GM12878 (cell line): Measurements from ENCODE around the gene NUAK1. TPM values are rescaled to one million over a fixed set of nuclear protein-coding genes. Genes with fewer than 3 reads are reported as not detected.
"Not testable (repeated sequence)": the region's sequence is repeated elsewhere in the genome, so short reads cannot be mapped to it uniquely, and the experiment has no call there.

Source experiments
- ATAC-seq: fragments of 200-7000 bp; cut with Tn5 transposase; 3 replicates; pipeline ENCODE4 v1.9.1; 2020; ENCODE audit warnings: mild to moderate bottlenecking, moderate library complexity
- BruUV-seq: library from RNA; stranded (reverse); fragments of 400-500 nt; replicated peaks from 2 replicates; lab custom pipeline; 2021; lab: Mats Ljungman, UMichigan
- CTCF ChIA-PET: fragments of 300-600 bp; sonication (Branson Sonifier 250); formaldehyde crosslinking; extraction: SDS; loops from one replicate; lab custom pipeline; 2021; ENCODE audit warnings: inconsistent platforms; lab: Yijun Ruan, JAX
- POLR2A ChIA-PET: fragments of 350-600 bp; formaldehyde crosslinking; extraction: SDS; loops from one replicate; lab custom pipeline; 2021; ENCODE audit warnings: inconsistent platforms; lab: Charles Lee
- RAD21 ChIA-PET: fragments of 300-600 bp; sonication (Branson Sonifier 250); formaldehyde crosslinking; loops from one replicate; lab custom pipeline; 2023; ENCODE audit warnings: antibody characterized with exemption; ENCODE audit not compliant: unreplicated experiment; lab: Charles Lee
- SMC1A ChIA-PET: fragments of 300-600 bp; sonication (Branson Sonifier 250); formaldehyde crosslinking; loops from one replicate; lab custom pipeline; 2023; ENCODE audit not compliant: unreplicated experiment, uncharacterized antibody; lab: Charles Lee
- DNase-seq: peaks from one replicate; pipeline ENCODE4 v3.0.0-alpha.2; 2011; ENCODE audit warnings: low read depth, low spot score
- FAIRE-seq: peaks from 3 replicates; lab custom pipeline; 2011; peaks lifted over from hg19 to GRCh38; lab: Jason Lieb, UNC
- H2AFZ ChIP-seq: 2 replicates; pipeline ENCODE4 v1.6.0; 2011; ENCODE audit warnings: low read depth, low read length, control low read depth; ENCODE audit not compliant: control insufficient read depth
- H3K27ac ChIP-seq: 2 replicates; pipeline ENCODE4 v1.5.1; 2011; ENCODE audit warnings: control low read depth; ENCODE audit not compliant: control insufficient read depth, insufficient read depth
- H3K27me3 ChIP-seq, 2 experiments: replicated peaks in 1 of 2; 2 replicates each; pipeline versions ENCODE4 v1.6.0 to v1.6.1; 2011; ENCODE audit warnings: low read length in 1 of 2; ENCODE audit not compliant: control insufficient read depth in 2 of 2, insufficient read depth in 2 of 2
- H3K36me3 ChIP-seq, 2 experiments: 2 replicates each; pipeline ENCODE4 v1.5.1; 2011; ENCODE audit warnings: low read length in 1 of 2; ENCODE audit not compliant: control insufficient read depth in 2 of 2, insufficient read depth in 2 of 2
- H3K4me1 ChIP-seq: 2 replicates; pipeline ENCODE4 v1.6.1; 2011; ENCODE audit warnings: mild to moderate bottlenecking, low read length, moderate library complexity, mixed read lengths; ENCODE audit not compliant: control insufficient read depth, insufficient read depth
- H3K4me2 ChIP-seq: 2 replicates; pipeline ENCODE4 v1.6.0; 2011; ENCODE audit warnings: control low read depth; ENCODE audit not compliant: control insufficient read depth, insufficient read depth
- H3K4me3 ChIP-seq: fragments of 200-600 bp; sonication (generic); 2 replicates; pipeline ENCODE4 v1.5.1; 2016
- H3K79me2 ChIP-seq: 2 replicates; pipeline ENCODE4 v1.6.0; 2011; ENCODE audit warnings: low read length; ENCODE audit not compliant: control insufficient read depth, insufficient read depth
- H3K9ac ChIP-seq: 2 replicates; pipeline ENCODE4 v1.8.0; 2011; ENCODE audit warnings: low read length, control low read depth, mixed read lengths; ENCODE audit not compliant: control insufficient read depth, insufficient read depth
- H3K9me3 ChIP-seq: replicated peaks from 3 replicates; pipeline ENCODE4 v1.5.1; 2011; ENCODE audit warnings: mild to moderate bottlenecking, low read length; ENCODE audit not compliant: control insufficient read depth, insufficient read depth
- H4K20me1 ChIP-seq: 2 replicates; pipeline ENCODE4 v1.6.0; 2011; ENCODE audit not compliant: control insufficient read depth, insufficient read depth
- CBX3 ChIP-seq: fragments of 200-600 bp; sonication (generic); IDR thresholded peaks from 2 replicates; pipeline ENCODE4 v1.6.1; 2016; ENCODE audit warnings: low read depth, borderline replicate concordance
- CEBPB ChIP-seq, 2 experiments: fragments of 150-350 bp in 1 of 2; IDR thresholded peaks; 2 replicates each; pipeline ENCODE4 v1.6.1; 2012 to 2014; ENCODE audit warnings: low read depth in 2 of 2, low read length in 2 of 2, borderline replicate concordance in 1 of 2, inconsistent platforms in 1 of 2
- EZH2 ChIP-seq: IDR thresholded peaks from 2 replicates; pipeline ENCODE4 v1.6.1; 2012; ENCODE audit warnings: low read depth, mild to moderate bottlenecking, control low read depth, inconsistent platforms, low read length, borderline replicate concordance; ENCODE audit not compliant: control insufficient read depth
- GABPA ChIP-seq: IDR thresholded peaks from 2 replicates; pipeline ENCODE4 v1.6.1; 2014; ENCODE audit warnings: antibody characterized with exemption, low read depth, mild to moderate bottlenecking, inconsistent platforms
- IKZF1 ChIP-seq: fragments of 450-650 bp; conservative IDR thresholded peaks from 2 replicates; pipeline ENCODE4 v1.6.1; 2017; ENCODE audit warnings: antibody characterized with exemption, mild to moderate bottlenecking
- KLF5 ChIP-seq: fragments of 450-650 bp; IDR thresholded peaks from 2 replicates; pipeline ENCODE4 v1.6.1; 2014; ENCODE audit warnings: mild to moderate bottlenecking; ENCODE audit not compliant: partially characterized antibody
- RB1 ChIP-seq: fragments of 450-650 bp; formaldehyde crosslinking; IDR thresholded peaks from 2 replicates; pipeline ENCODE4 v1.6.1; 2017; ENCODE audit warnings: mild to moderate bottlenecking, borderline replicate concordance
- USF1 ChIP-seq: IDR thresholded peaks from 2 replicates; pipeline ENCODE4 v1.6.1; 2011; ENCODE audit warnings: borderline replicate concordance, low read depth, mild to moderate bottlenecking, moderate library complexity, mixed read lengths, low read length; ENCODE audit not compliant: insufficient read depth; ENCODE audit errors: extremely low read length
- YBX1 ChIP-seq: fragments of 450-650 bp; IDR thresholded peaks from 2 replicates; pipeline ENCODE4 v1.6.1; 2016; ENCODE audit warnings: antibody characterized with exemption
- WGBS: methylation state at CpG from one replicate; pipeline ENCODE4 v1.1.6; 2016; ENCODE audit warnings: low lambda C conversion rate; ENCODE audit not compliant: insufficient replicate concordance, insufficient coverage; ENCODE audit errors: missing lambda C conversion rate; 5-methylcytosine and 5-hydroxymethylcytosine counted together
- in situ Hi-C: fragments of 300-500 bp; cut with MboI; formaldehyde crosslinking; loops from 9 replicates; pipeline ENCODE4 v1.14.3; 2018; ENCODE audit warnings: mixed read lengths
- intact Hi-C: fragments of 100-400 bp; cut with micrococcal nuclease; formaldehyde crosslinking; loops from one replicate; pipeline ENCODE4 v1.14.2; 2022; ENCODE audit not compliant: unreplicated experiment
- polyA plus RNA-seq, 11 experiments: library from polyadenylated mRNA; depleted of rRNA in 4 of 11; unstranded in 6 of 11; stranded (reverse) in 5 of 11; fragments of >200 nt; fragmentation: Nextera tagmentation in 4 of 11; fragmentation: Illumina TruSeq in 1 of 11; extraction: Ambion mirVana in 4 of 11; extraction: Trizol in 1 of 11; gene quantifications; 1 replicate in 1 of 11; 2 replicates in 10 of 11; pipeline versions ENCODE4 v1.2.1 to v1.2.3, GENCODE V29; 2011 to 2016; ENCODE audit warnings: inconsistent platforms in 2 of 11, missing spikeins in 2 of 11, low read depth in 1 of 11
- total RNA-seq, 4 experiments: library from RNA; depleted of rRNA in 3 of 4; stranded (reverse); fragments of >200 nt in 3 of 4; fragmentation: Illumina TruSeq in 1 of 4; extraction: Trizol in 1 of 4; gene quantifications; 2 replicates each; pipeline versions ENCODE4 v1.2.1 to v1.2.3, GENCODE V29; 2013 to 2021

Gene NUAK1
- total and polyA plus RNA-seq, 10 of the 15 experiments (the other 5 are each of a cell fraction or from before 2014, with no cell fraction given), result 0.03 to 0.42 (median 0.08) TPM; not detected in 2

DNA sequence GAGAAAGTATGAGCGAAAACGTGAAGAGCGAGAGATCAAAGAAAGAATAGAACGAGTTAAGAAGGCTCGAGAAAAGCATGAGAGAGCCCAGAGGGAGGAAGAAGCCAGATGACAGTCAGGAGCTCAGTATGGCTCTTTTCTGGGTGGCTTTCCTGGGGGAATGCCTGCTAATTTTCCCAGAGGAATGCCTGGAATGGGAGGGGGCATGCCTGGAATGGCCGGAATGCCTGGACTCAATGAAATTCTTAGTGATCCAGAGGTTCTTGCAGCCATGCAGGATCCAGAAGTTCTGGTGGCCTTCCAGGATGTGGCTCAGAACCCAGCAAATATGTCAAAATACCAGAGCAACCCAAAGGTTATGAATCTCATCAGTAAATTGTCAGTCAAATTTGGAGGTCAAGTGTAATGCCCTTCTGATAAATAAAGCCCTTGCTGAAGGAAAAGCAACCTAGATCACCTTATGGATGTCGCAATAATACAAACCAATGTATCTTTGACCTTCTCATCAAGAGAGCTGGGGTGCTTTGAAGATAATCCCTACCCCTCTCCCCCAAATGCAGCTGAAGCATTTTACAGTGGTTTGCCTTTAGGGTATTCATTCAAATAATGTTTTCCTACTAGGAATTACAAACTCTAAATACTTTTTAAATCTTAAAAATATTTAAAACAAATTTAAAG lies 122.0 kb downstream of the NUAK1 start:
- intact Hi-C loops, FAIRE-seq, H3K9ac ChIP-seq, BruUV-seq, in situ Hi-C loops, H3K27ac ChIP-seq, SMC1A ChIA-PET, H2AFZ ChIP-seq, H3K9me3 ChIP-seq, H3K36me3 ChIP-seq, CTCF ChIA-PET, H3K4me3 ChIP-seq, H3K27me3 ChIP-seq, DNase-seq, H3K79me2 ChIP-seq, RAD21 ChIA-PET, H4K20me1 ChIP-seq, H3K4me1 ChIP-seq, POLR2A ChIA-PET, H3K4me2 ChIP-seq, ATAC-seq: not testable (repeated sequence)
- WGBS, result 45% methylated on average over 7 of the region's 7 CpGs

DNA sequence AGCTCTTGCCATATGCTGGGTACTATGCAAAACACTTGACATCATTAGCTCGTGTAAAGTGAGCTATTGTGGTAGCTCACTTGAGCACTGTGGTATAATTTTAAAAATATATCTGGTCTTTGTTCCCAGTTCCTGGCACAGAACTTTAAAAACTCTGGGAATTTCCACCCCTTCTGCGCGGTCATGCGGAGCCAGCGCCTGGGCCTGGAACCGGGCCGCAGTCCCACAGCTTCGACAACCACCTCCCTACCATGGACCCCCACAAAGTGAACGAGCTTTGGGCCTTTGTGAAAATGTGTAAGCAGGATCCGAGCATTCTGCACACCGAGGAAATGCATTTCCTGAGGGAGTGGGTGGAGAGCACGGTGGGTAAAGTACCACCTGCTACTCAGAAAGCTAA lies 123.1 kb downstream of the NUAK1 start:
- H3K4me3 ChIP-seq, result no peak overlapping the region
- BruUV-seq, result no TSS peak
- H4K20me1 ChIP-seq, result no peaks in the 10 kb centered on the region
- DNase-seq (no peak), ATAC-seq (no peak), FAIRE-seq (no peak)
- TF ChIP-seq USF1 (no peak), YBX1 (no peak), KLF5 (no peak), GABPA (no peak), CBX3 (no peak), RB1 (no peak), EZH2 (no peak), IKZF1 (no peak), CEBPB (IDR thresholded peaks at IDR 0.05; ENCODE audit: borderline replicate concordance in 1 of 2, low read depth in 2 of 2, low read length in 2 of 2) (no peak)
- no peaks in the 10 kb centered on the region for H3K79me2 ChIP-seq
- ChIA-PET RAD21 (no interaction called here), CTCF (interaction anchor here (1.3 kb wide), 1 partner anchor 120 kb away, joined by 4 read pairs; no protein-coding TSS in a partner anchor), SMC1A (no interaction called here), POLR2A (no interaction called here)
- H3K9me3 ChIP-seq, result peaks cover 2% of the 10 kb centered on the region; the same call in 1 of the 3 replicates
- no peaks in the 10 kb centered on the region for H3K36me3 ChIP-seq
- no peaks in the 10 kb centered on the region for H3K4me1 ChIP-seq
- no peak overlapping the region for H3K9ac ChIP-seq
- intact Hi-C loops, result no loop called here
- 52% methylated on average over 12 of the region's 12 CpGs for WGBS
- no peak overlapping the region for H2AFZ ChIP-seq
- H3K27me3 ChIP-seq, result no peaks in the 10 kb centered on the region
- H3K27ac ChIP-seq, result no peak overlapping the region
- no peak overlapping the region for H3K4me2 ChIP-seq
- in situ Hi-C loops, result no loop called here
